PC-9 (cell line): ENCODE data around the gene ZMIZ1. TPM values are rescaled to one million over a fixed set of nuclear protein-coding genes. Genes with fewer than 3 reads are reported as not detected.

Experiments used
- BruUV-seq: library from RNA; stranded (reverse); fragments of 400-500 nt; replicated peaks from 2 replicates; lab custom pipeline; 2021; lab: Mats Ljungman, UMichigan
- CTCF ChIA-PET: fragments of 300-600 bp; sonication (Branson Sonifier 250); formaldehyde crosslinking; loops from one replicate; lab custom pipeline; 2022; ENCODE audit warnings: antibody characterized with exemption; lab: Charles Lee
- POLR2A ChIA-PET: fragments of 300-600 bp; sonication (Branson Sonifier 250); formaldehyde crosslinking; loops from one replicate; lab custom pipeline; 2022; ENCODE audit warnings: antibody characterized with exemption; ENCODE audit not compliant: unreplicated experiment; lab: Charles Lee
- DNase-seq, 2 experiments: peaks; one replicate each; pipeline versions ENCODE4 v3.0.0 to v3.0.0-alpha.2; 2015 to 2022; ENCODE audit warnings: mixed read lengths in 1 of 2
- H2AFZ ChIP-seq: fragments of 200-600 bp; sonication (generic); 2 replicates; pipeline ENCODE4 v1.8.1; 2017; ENCODE audit warnings: antibody characterized with exemption
- H3F3A ChIP-seq: fragments of 200-600 bp; sonication (generic); 2 replicates; pipeline ENCODE4 v1.8.1; 2017; ENCODE audit warnings: antibody characterized with exemption, mild to moderate bottlenecking, low read depth; ENCODE audit not compliant: insufficient read depth
- H3K27ac ChIP-seq: fragments of 200-600 bp; sonication (generic); 2 replicates; pipeline ENCODE4 v1.6.1; 2016; ENCODE audit warnings: mixed run types
- H3K27me3 ChIP-seq: fragments of 200-600 bp; sonication (generic); 2 replicates; pipeline ENCODE4 v1.6.1; 2016; ENCODE audit warnings: low read depth, mixed run types; ENCODE audit not compliant: insufficient read depth
- H3K36me3 ChIP-seq: fragments of 200-600 bp; sonication (generic); 2 replicates; pipeline ENCODE4 v1.6.1; 2016; ENCODE audit warnings: low read depth, mixed run types
- H3K4me1 ChIP-seq: fragments of 200-600 bp; sonication (generic); replicated peaks from 2 replicates; pipeline ENCODE4 v1.6.1; 2016; ENCODE audit warnings: mixed run types; ENCODE audit not compliant: insufficient read depth
- H3K4me2 ChIP-seq: fragments of 200-600 bp; sonication (generic); 2 replicates; pipeline ENCODE4 v1.6.1; 2017; ENCODE audit warnings: mixed run types
- H3K4me3 ChIP-seq: fragments of 200-600 bp; sonication (generic); 2 replicates; pipeline ENCODE4 v1.6.1; 2016; ENCODE audit warnings: mixed run types
- H3K79me2 ChIP-seq: fragments of 200-600 bp; sonication (generic); 2 replicates; pipeline ENCODE4 v1.6.1; 2017; ENCODE audit warnings: low read depth, mixed run types
- H3K9me2 ChIP-seq: fragments of 200-600 bp; sonication (generic); 2 replicates; pipeline ENCODE4 v1.8.1; 2017; ENCODE audit warnings: mild to moderate bottlenecking; ENCODE audit not compliant: insufficient read depth
- H3K9me3 ChIP-seq: fragments of 200-600 bp; sonication (generic); 2 replicates; pipeline ENCODE4 v1.8.1; 2016; ENCODE audit warnings: low read depth; ENCODE audit not compliant: insufficient read depth
- H4K20me1 ChIP-seq: fragments of 200-600 bp; sonication (generic); 2 replicates; pipeline ENCODE4 v1.8.1; 2017; ENCODE audit not compliant: insufficient read depth
- CTCF ChIP-seq: fragments of 200-600 bp; sonication (generic); conservative IDR thresholded peaks from 2 replicates; pipeline ENCODE4 v1.6.1; 2017; ENCODE audit warnings: mixed run types, antibody characterized with exemption, mild to moderate bottlenecking, moderate library complexity
- EZH2 ChIP-seq: fragments of 200-600 bp; sonication (generic); IDR thresholded peaks from 2 replicates; pipeline ENCODE4 v1.8.0; 2017; ENCODE audit warnings: antibody characterized with exemption, low read depth
- intact Hi-C: fragments of 100-400 bp; cut with micrococcal nuclease; formaldehyde crosslinking; loops from one replicate; pipeline ENCODE4 v1.10.0; 2022; ENCODE audit not compliant: unreplicated experiment
- total RNA-seq: library from RNA; stranded (reverse); gene quantifications from 2 replicates; pipeline ENCODE4 v1.2.3, GENCODE V29; 2021

The ZMIZ1 gene
- total RNA-seq, 1 experiment from 2014 or later: 47.6 TPM

- no TSS peak for BruUV-seq
- no peaks in the 10 kb centered on the region for H3K9me3 ChIP-seq
- TF ChIP-seq EZH2 (no peak), CTCF (no peak)
- no peaks in the 10 kb centered on the region for H3F3A ChIP-seq
- H3K4me3 ChIP-seq: no peak overlapping the region
- H2AFZ ChIP-seq: no peak overlapping the region
- no peaks in the 10 kb centered on the region for H4K20me1 ChIP-seq
- no peaks in the 10 kb centered on the region for H3K36me3 ChIP-seq
- CTCF ChIA-PET: no interaction called here
- no peak overlapping the region for H3K4me2 ChIP-seq
- H3K27ac ChIP-seq: no peak overlapping the region
- H3K79me2 ChIP-seq: no peaks in the 10 kb centered on the region
- intact Hi-C loops: no loop called here
- no peaks in the 10 kb centered on the region for H3K27me3 ChIP-seq
- POLR2A ChIA-PET: no interaction called here
- no peaks in the 10 kb centered on the region for H3K9me2 ChIP-seq
- no peaks in the 10 kb centered on the region for H3K4me1 ChIP-seq
- DNase-seq: no peak
These were observed 40.2 kb upstream of the ZMIZ1 start for GRCh38 chr10:79028451-79029010.

GRCh38 chr10:79029478-79030390 is 39.0 kb upstream of the ZMIZ1 start:
- H3K9me2 ChIP-seq: no peaks in the 10 kb centered on the region
- POLR2A ChIA-PET: no interaction called here
- DNase-seq: no peak

GRCh38 chr10:79030705-79031104 is 38.1 kb upstream of the ZMIZ1 start:
- Histone ChIP-seq H3K4me3 (no peak overlapping the region), H3K4me1 (no peaks in the 10 kb centered on the region), H2AFZ (no peak overlapping the region), H3K36me3 (no peaks in the 10 kb centered on the region), H3K4me2 (no peak overlapping the region), H3F3A (no peaks in the 10 kb centered on the region), H3K79me2 (no peaks in the 10 kb centered on the region), H3K9me2 (no peaks in the 10 kb centered on the region), H3K9me3 (no peaks in the 10 kb centered on the region), H4K20me1 (no peaks in the 10 kb centered on the region), H3K27ac (no peak overlapping the region), H3K27me3 (no peaks in the 10 kb centered on the region)
- CTCF ChIA-PET: no interaction called here
- no peak for TF ChIP-seq CTCF
- BruUV-seq: no TSS peak
- POLR2A ChIA-PET: no interaction called here
- intact Hi-C loops: no loop called here
- DNase-seq: no peak

More at GRCh38 chr10:79029478-79030390, 39.0 kb upstream of the ZMIZ1 start:
- no peaks in the 10 kb centered on the region for H3K9me3 ChIP-seq
- H3K4me3 ChIP-seq: no peak overlapping the region
- H3K27me3 ChIP-seq: no peaks in the 10 kb centered on the region
- TF ChIP-seq CTCF (no peak), EZH2 (no peak)
- no peak overlapping the region for H3K4me2 ChIP-seq
- CTCF ChIA-PET: no interaction called here
- no peak overlapping the region for H3K27ac ChIP-seq
- H4K20me1 ChIP-seq: no peaks in the 10 kb centered on the region
- H3K79me2 ChIP-seq: no peaks in the 10 kb centered on the region
- H2AFZ ChIP-seq: no peak overlapping the region
- no peaks in the 10 kb centered on the region for H3F3A ChIP-seq
- no TSS peak for BruUV-seq
- intact Hi-C loops: no loop called here
- H3K36me3 ChIP-seq: no peaks in the 10 kb centered on the region
- no peaks in the 10 kb centered on the region for H3K4me1 ChIP-seq
